ENCODE results near the gene TMEM87B.

The TMEM87B gene

DNA sequence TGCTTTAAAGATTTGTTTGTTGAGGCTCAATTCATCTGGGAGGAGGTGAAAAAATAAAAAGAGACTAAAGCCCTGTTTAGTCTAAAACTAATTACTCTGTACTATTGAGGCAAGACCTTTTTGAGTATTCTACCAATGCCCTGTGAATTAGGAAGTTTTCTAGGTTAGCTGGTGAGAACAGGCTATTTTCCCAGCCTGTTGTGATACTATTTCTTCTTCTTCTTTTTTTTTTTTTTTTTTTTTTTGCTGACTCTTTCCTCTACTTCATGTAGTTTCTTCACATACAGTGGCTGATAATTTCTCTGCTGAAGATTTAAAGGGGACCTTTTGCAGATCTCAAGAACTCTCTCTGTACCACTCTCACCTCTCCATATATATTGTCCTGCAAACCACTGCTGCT is 8.8 kb upstream of the TMEM87B start:
- Histone ChIP-seq H3K4me1 (peaks cover 0 to 4% (median 0%) of the 10 kb centered on the region in 4 donors), H3K9me3 (no peaks in the 10 kb centered on the region), H3K4me3 (no peak overlapping the region), H3K36me3 (no peaks in the 10 kb centered on the region), H3K27me3 (no peaks in the 10 kb centered on the region), H3K27ac (no peak overlapping the region)
- intact Hi-C loops (cut with DNase I; ENCODE audit: low total_unique reads): loop anchor here (5.0 to 10.0 kb wide), 2 partner anchors 61 to 149 kb away; partner anchors contain the start of gene MERTK
- TF ChIP-seq, protein P1, sequence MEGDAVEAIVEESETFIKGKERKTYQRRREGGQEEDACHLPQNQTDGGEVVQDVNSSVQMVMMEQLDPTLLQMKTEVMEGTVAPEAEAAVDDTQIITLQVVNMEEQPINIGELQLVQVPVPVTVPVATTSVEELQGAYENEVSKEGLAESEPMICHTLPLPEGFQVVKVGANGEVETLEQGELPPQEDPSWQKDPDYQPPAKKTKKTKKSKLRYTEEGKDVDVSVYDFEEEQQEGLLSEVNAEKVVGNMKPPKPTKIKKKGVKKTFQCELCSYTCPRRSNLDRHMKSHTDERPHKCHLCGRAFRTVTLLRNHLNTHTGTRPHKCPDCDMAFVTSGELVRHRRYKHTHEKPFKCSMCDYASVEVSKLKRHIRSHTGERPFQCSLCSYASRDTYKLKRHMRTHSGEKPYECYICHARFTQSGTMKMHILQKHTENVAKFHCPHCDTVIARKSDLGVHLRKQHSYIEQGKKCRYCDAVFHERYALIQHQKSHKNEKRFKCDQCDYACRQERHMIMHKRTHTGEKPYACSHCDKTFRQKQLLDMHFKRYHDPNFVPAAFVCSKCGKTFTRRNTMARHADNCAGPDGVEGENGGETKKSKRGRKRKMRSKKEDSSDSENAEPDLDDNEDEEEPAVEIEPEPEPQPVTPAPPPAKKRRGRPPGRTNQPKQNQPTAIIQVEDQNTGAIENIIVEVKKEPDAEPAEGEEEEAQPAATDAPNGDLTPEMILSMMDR (IDR thresholded peaks at IDR 0.05): no peak
- no peak for DNase-seq

DNA sequence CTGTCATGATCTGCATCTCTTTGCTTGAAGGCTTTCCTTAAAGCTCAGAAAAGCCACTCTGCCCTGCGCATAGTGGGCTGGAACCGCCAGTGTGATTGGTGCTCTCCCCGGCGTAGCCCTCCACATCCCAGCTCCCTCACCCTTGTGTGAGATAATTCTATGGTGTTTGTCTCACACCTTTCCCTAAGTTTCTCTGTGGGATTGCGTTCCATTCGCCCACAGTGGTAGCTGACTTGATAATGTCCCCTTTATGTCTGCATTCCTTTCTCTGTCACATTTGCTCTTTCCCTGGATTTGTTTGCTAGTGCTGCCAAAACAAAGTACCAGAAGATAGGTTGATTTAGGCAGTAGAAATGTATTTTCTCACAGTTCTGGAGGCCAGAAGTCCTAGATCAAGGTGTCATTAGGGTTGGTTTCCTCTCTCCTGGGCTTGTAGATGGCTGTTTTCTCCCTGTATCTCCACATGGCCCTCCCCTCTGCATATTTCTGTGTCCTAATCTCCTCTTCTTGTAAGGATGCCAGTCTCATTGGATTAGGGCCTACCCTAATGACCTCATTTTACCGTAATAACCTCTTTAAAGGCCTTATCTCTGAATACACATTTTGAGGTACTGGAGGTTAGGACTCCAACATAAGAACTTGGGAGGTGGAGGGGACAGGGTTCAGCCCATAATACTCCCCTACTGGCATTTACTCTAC is 7.4 kb upstream of the TMEM87B start:
- no peak overlapping the region for H3K4me3 ChIP-seq
- H3K4me1 ChIP-seq: peaks cover 0 to 4% (median 0%) of the 10 kb centered on the region in 4 donors
- H3K9me3 ChIP-seq: no peaks in the 10 kb centered on the region
- TF ChIP-seq, protein P1 (IDR thresholded peaks at IDR 0.05): no peak
- peak overlapping the region in 1 of 2 donors; percentile 16 for H3K27ac ChIP-seq
- no peak for DNase-seq
- intact Hi-C loops (cut with DNase I; ENCODE audit: low total_unique reads): loop anchor here (5.0 to 10.0 kb wide), 2 partner anchors 63 to 150 kb away; partner anchors contain the start of gene MERTK
- no peaks in the 10 kb centered on the region for H3K36me3 ChIP-seq
- H3K27me3 ChIP-seq: no peaks in the 10 kb centered on the region

DNA sequence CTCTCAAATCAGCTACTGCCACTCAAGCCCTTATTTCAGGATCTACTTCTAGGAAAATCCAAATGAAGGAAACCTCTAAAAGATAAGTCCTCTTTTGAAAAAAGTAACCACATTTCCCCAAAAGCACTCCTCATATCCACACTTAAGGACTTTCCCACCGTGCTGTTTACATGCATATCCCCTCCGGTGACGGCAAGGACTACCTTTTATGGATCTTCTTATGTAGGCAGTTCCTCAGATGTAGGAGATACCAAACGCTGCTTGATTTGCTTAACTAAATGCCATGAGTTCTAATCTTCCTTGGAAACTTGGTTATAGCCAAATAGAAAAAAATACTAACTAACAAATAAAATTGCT is 6.9 kb upstream of the TMEM87B start:
- DNase-seq: no peak
- no peaks in the 10 kb centered on the region for H3K27me3 ChIP-seq
- H3K36me3 ChIP-seq: no peaks in the 10 kb centered on the region
- peak overlapping the region in 1 of 2 donors; percentile 16 for H3K27ac ChIP-seq
- peaks cover 0 to 4% (median 0%) of the 10 kb centered on the region in 4 donors for H3K4me1 ChIP-seq
- no peaks in the 10 kb centered on the region for H3K9me3 ChIP-seq
- intact Hi-C loops (cut with DNase I; ENCODE audit: low total_unique reads): loop anchor here (5.0 to 10.0 kb wide), 2 partner anchors 63 to 151 kb away; partner anchors contain the start of gene MERTK
- TF ChIP-seq, protein P1 (IDR thresholded peaks at IDR 0.05): no peak
- H3K4me3 ChIP-seq: no peak overlapping the region

DNA sequence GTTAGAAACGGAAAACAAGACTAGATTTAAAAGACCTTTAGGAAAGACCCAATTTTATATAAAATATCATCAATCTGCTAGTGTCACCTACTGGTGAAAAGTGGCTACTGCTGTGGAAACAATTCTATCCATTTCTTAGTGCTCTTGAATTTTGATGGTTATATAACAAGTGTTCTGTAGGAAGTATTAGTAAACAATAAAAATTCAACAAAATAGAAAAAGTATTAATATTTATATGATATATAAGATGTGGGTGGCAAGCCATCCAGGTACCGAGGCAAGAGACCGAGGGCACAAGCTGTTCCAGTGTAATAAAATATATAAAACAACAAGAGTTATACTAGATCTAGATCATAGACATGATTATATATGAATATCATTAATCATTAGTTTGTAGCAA is 6.2 kb upstream of the TMEM87B start:
- Histone ChIP-seq H3K27me3 (no peaks in the 10 kb centered on the region), H3K4me3 (no peak overlapping the region), H3K9me3 (no peaks in the 10 kb centered on the region), H3K4me1 (peaks cover 0 to 11% (median 3%) of the 10 kb centered on the region in 4 donors), H3K27ac (peak overlapping the region in 1 of 2 donors; percentile 30), H3K36me3 (no peaks in the 10 kb centered on the region)
- TF ChIP-seq, protein P1 (IDR thresholded peaks at IDR 0.05): peak; percentile 54 to 89
- intact Hi-C loops (cut with DNase I; ENCODE audit: low total_unique reads): loop anchor here (5.0 to 10.0 kb wide), 2 partner anchors 64 to 152 kb away; partner anchors contain the start of gene MERTK
- no peak for DNase-seq

DNA sequence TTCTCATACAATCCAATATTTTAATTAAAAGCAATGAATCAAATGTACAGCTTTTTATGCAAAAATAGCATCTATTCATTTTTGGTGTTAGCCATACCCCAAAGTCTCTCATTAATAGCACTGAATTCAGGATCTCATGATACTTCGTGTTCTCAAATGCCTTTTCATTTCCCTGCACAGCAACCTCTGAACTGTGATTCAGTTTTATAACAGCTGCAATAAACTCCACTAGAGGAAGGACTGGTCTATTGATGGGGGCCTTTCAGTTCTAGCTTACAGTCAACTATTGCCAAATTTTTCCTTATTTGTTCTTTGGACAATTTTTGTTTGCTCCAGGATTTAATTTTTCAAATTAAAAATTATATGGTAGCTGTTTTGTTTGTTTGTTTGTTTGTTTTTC is 4.8 kb upstream of the TMEM87B start:
- no peaks in the 10 kb centered on the region for H3K36me3 ChIP-seq
- H3K27me3 ChIP-seq: no peaks in the 10 kb centered on the region
- no peak for DNase-seq
- peaks cover 0 to 12% (median 4%) of the 10 kb centered on the region in 4 donors for H3K4me1 ChIP-seq
- intact Hi-C loops (cut with DNase I; ENCODE audit: low total_unique reads): no loop called here
- TF ChIP-seq, protein P1 (IDR thresholded peaks at IDR 0.05): no peak
- no peak overlapping the region for H3K4me3 ChIP-seq
- H3K27ac ChIP-seq: no peak overlapping the region
- H3K9me3 ChIP-seq: no peaks in the 10 kb centered on the region
